Pancreas (tissue), 10 donors: Measurements from ENCODE around the gene ROS1. TPM values are rescaled to one million over a fixed set of nuclear protein-coding genes. Genes with fewer than 3 reads are reported as not detected.
A peak's percentile ranks its signal among the peaks of the same experiment; 100 is the strongest.

Experiments used
- ATAC-seq, 4 donors: fragments of 200-7000 bp; cut with Tn5 transposase; one replicate each; pipeline versions ENCODE4 v1.8.0 to v1.9.1; 2020; ENCODE audit warnings: mild to moderate bottlenecking in 4 of 4, moderate library complexity in 4 of 4
- DNase-seq, 6 donors: peaks; one replicate each; pipeline ENCODE4 v3.0.0-alpha.2; 2020
- FAIRE-seq: peaks from 2 replicates; lab custom pipeline; 2012; peaks lifted over from hg19 to GRCh38; lab: Jason Lieb, UNC
- H3K27ac ChIP-seq, 4 donors: fragments of 200-600 bp; sonication (generic); 1 replicate in 3 of 4; 2 replicates in 1 of 4; pipeline versions ENCODE4 v1.5.0 to v1.8.0; 2020
- H3K27me3 ChIP-seq, 4 donors: fragments of 200-600 bp; one replicate each; pipeline ENCODE4 v1.8.0; 2021
- H3K36me3 ChIP-seq, 3 donors: fragments of 200-600 bp; sonication (generic) in 1 of 3; one replicate each; pipeline versions ENCODE4 v1.5.0 to v1.8.0; 2020 to 2021
- H3K4me1 ChIP-seq, 3 donors: fragments of 200-600 bp; one replicate each; pipeline ENCODE4 v1.8.0; 2021
- H3K4me3 ChIP-seq, 4 donors: fragments of 200-600 bp; sonication (generic) in 2 of 4; one replicate each; pipeline versions ENCODE4 v1.5.0 to v1.8.0; 2020 to 2021
- H3K9me3 ChIP-seq, 4 donors: fragments of 200-600 bp; one replicate each; pipeline ENCODE4 v1.8.0; 2021
- WGBS, 2 donors: extraction: QIAGEN DNeasy Blood & Tissue Kit; methylation state at CpG; one replicate each; pipeline ENCODE4 v1.1.7; 2013; 5-methylcytosine and 5-hydroxymethylcytosine counted together
- intact Hi-C, 3 donors: fragments of 100-400 bp; cut with DNase I; formaldehyde crosslinking; loops; one replicate each; pipeline versions ENCODE4 v1.11.1 to v1.14.2; 2022
- polyA plus RNA-seq, 2 donors: library from polyadenylated mRNA; stranded (reverse); fragments of 200-250 nt; gene quantifications; one replicate each; pipeline ENCODE4 v1.2.3, GENCODE V29; 2013
- total RNA-seq, 6 donors: library from RNA; stranded (reverse); fragmentation: NEBNext Ultra II Directional in 4 of 6; extraction: Animal tissue kit (Norgen Biotek cat#: 25700) in 4 of 6; gene quantifications; one replicate each; pipeline versions ENCODE4 v1.2.1 to v1.2.4, GENCODE V29; 2021 to 2023
- TF ChIP-seq, protein P1 (sequence below), 4 donors: fragments of 200-600 bp; sonication (generic) in 3 of 4; IDR thresholded peaks; one replicate each; pipeline versions ENCODE4 v1.5.0 to v1.8.0; 2021; ENCODE audit warnings: antibody characterized with exemption in 4 of 4
- donor health status: healthy with polysubstance abuse.
- donor health status: DM: no; HTN: no; CAD: no; lungs with moderate emphysema.
- donor health status: DM: no; HTN: no; CAD: no.
- donor health status: control.
- donor health status: control.
- donor health status: Bipolar disorder and iron deficiency.
- donor health status: DM: yes; HTN: yes; CAD: no.
- donor health status: DM: no; HTN: no; CAD: no.
- donor health status: DM: no; HTN: no; CAD: no.
- donor health status: DM: yes; HTN: yes; CAD: no.

Gene ROS1
- total and polyA plus RNA-seq, 8 donors = 0.02 to 0.09 (median 0.04) TPM; not detected in 2

DNA sequence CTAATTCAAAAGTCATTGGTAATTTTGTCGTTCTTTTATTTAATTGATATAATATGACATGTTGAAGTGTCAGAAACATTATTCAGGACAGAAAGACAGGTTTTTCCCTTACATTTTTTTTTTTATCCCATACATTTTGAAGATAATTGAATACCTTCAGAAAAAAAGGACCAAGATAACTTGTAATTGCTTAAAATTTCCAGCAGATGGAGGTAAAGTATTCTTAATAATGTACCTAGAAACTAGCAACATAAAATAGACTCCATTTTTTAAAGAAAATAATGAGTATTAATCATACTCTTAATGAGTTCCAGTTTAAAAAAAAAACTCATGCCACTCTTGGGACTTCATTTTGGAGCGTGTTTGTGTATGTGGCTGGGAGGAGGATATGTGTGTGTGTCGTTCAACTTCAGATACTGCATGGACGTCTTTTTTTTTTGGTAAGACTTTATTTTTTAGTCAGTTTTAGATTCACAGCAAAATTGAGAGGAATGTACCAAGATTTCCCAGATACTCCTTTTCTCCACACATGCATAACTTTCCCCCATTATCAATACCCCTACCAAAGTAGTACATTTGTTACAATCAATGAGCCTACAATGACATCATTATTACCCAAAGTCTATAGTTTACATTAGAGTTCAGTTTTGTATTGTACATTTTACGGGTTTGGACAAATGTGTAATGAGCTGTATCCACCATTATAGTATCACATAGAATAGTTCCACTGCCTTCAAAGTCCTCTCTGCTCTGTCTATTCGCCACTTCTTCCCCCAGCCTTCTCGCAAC is 79.4 kb downstream of the ROS1 start:
- FAIRE-seq (peak; percentile 92), ATAC-seq (peak; percentile 31 to 73 (median 68)), DNase-seq (no peak)
- Histone ChIP-seq H3K9me3 (no peaks in the 10 kb centered on the region), H3K4me1 (no peaks in the 10 kb centered on the region), H3K36me3 (no peaks in the 10 kb centered on the region), H3K27ac (no peak overlapping the region), H3K4me3 (no peak overlapping the region), H3K27me3 (no peaks in the 10 kb centered on the region)
- intact Hi-C loops = loop anchor here in 1 of 3 donors (5.0 kb wide), 1 partner anchor 261 kb away; no protein-coding TSS in a partner anchor
- TF ChIP-seq, protein P1, sequence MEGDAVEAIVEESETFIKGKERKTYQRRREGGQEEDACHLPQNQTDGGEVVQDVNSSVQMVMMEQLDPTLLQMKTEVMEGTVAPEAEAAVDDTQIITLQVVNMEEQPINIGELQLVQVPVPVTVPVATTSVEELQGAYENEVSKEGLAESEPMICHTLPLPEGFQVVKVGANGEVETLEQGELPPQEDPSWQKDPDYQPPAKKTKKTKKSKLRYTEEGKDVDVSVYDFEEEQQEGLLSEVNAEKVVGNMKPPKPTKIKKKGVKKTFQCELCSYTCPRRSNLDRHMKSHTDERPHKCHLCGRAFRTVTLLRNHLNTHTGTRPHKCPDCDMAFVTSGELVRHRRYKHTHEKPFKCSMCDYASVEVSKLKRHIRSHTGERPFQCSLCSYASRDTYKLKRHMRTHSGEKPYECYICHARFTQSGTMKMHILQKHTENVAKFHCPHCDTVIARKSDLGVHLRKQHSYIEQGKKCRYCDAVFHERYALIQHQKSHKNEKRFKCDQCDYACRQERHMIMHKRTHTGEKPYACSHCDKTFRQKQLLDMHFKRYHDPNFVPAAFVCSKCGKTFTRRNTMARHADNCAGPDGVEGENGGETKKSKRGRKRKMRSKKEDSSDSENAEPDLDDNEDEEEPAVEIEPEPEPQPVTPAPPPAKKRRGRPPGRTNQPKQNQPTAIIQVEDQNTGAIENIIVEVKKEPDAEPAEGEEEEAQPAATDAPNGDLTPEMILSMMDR (IDR thresholded peaks at IDR 0.05) = peak in 3 of 4 donors; percentile 19 to 41 (median 30)
- 41 to 44% methylated on average over 7 of the region's 7 CpGs for WGBS, 2 donors

DNA sequence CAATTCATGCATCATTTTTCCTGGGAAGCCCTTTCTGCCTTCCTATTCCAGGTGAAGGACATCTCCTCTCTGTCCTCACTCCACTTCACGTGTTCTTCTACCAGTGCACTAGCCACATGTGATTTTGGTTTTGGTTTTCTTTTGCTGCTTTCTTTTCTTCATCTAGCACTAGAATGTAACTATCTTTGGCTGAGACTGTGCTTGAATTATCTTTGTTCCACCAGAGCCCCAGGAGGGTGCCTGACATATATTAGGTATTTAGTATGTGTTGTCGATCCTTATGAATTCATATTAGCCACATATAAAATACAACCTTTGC is 80.5 kb downstream of the ROS1 start:
- no peak for ATAC-seq
- 73 to 87% methylated on average over 2 of the region's 2 CpGs for WGBS, 2 donors
- Histone ChIP-seq H3K4me3 (no peak overlapping the region), H3K36me3 (no peaks in the 10 kb centered on the region), H3K27ac (no peak overlapping the region), H3K4me1 (no peaks in the 10 kb centered on the region), H3K27me3 (no peaks in the 10 kb centered on the region), H3K9me3 (no peaks in the 10 kb centered on the region)
- no peak for FAIRE-seq
- TF ChIP-seq, protein P1 (IDR thresholded peaks at IDR 0.05) = no peak
- intact Hi-C loops = loop anchor here in 1 of 3 donors (5.0 kb wide), 1 partner anchor 262 kb away; no protein-coding TSS in a partner anchor
- no peak for DNase-seq

DNA sequence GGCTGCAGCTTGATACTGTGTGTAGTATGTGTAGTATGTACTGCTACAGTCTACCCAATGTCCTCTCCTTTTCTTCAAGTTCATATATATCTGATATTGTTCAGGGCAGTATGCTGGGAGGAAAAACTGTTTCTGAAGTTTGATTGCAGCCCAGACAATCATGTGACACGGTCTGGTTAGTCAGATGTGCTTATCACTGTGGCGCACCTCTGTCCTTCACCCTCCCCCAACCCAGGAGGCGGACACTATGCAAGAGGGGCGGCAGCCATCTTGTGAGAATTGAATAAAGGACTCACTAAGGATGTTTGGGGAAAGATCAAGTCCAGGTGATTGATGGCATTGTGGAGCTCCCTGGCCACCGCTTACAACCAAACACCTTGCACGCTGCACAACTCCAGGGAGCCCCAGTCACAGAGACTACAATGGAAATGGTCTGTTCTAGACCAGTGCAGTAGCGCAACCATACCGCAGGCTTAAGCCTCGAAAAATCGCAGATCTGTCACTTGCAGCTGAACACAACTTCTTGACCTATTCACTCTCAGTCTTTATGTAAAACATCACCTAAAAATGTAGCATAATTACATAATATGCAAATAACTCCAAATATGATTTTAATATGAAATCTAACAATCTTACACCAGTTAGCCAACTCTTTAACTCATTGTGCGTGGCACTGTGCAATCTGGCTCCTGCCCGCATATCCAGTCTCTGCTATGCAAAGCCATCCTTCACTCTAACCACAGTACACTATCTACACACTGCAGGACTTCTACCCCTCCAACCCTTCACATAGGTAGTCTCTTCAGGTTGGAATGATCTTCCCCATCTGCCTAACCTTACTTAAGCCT is 81.1 kb downstream of the ROS1 start:
- FAIRE-seq = no peak
- Histone ChIP-seq H3K9me3 (no peaks in the 10 kb centered on the region), H3K27me3 (no peaks in the 10 kb centered on the region), H3K4me1 (no peaks in the 10 kb centered on the region), H3K4me3 (no peak overlapping the region), H3K36me3 (no peaks in the 10 kb centered on the region), H3K27ac (no peak overlapping the region)
- 54 to 56% methylated on average over 12 of the region's 12 CpGs for WGBS, 2 donors
- intact Hi-C loops = loop anchor here in 1 of 3 donors (5.0 kb wide), 1 partner anchor 263 kb away; no protein-coding TSS in a partner anchor
- no peak for ATAC-seq
- no peak for DNase-seq
- TF ChIP-seq, protein P1 (IDR thresholded peaks at IDR 0.05) = no peak

DNA sequence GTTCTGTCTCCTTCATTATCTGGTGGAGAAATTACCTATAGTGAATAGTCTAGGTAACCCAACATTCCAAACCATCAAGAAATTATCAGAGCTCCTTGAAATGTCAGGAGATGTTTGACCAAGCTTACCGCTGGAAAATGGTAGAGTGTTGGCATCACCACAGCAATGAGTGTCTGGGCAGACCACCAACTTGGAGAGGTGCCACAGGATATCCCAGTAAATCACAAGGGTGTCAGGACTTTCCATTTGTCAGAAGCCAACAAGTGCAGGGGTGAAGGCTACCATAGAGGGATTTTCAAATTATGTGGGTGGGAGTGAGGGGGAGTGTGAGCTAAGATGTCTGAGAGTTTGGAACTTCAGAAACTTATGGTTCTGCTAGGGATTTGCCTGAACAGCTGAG is 87.2 kb downstream of the ROS1 start:
- ATAC-seq = no peak
- no peak for DNase-seq
- Histone ChIP-seq H3K27me3 (no peaks in the 10 kb centered on the region), H3K4me1 (no peaks in the 10 kb centered on the region), H3K27ac (no peak overlapping the region), H3K4me3 (no peak overlapping the region), H3K36me3 (no peaks in the 10 kb centered on the region), H3K9me3 (no peaks in the 10 kb centered on the region)
- TF ChIP-seq, protein P1 (IDR thresholded peaks at IDR 0.05) = no peak
- WGBS, 2 donors = 13 to 14% methylated on average over 1 of the region's 1 CpG
- no peak for FAIRE-seq
- intact Hi-C loops = no loop called here
